Breast epithelium (tissue), 3 donors: ENCODE measurements around the gene MYO3B.

Experiments
- CTCF ChIP-seq, 3 donors: fragments of 450-650 bp; IDR thresholded peaks; one replicate each; pipeline ENCODE4 v1.5.1; 2016 to 2017; ENCODE audit warnings: antibody characterized with exemption in 3 of 3, mild to moderate bottlenecking in 3 of 3, moderate library complexity in 3 of 3
- POLR2A ChIP-seq: fragments of 450-650 bp; IDR thresholded peaks from one replicate; pipeline ENCODE4 v1.6.1; 2016; ENCODE audit warnings: antibody characterized with exemption, mild to moderate bottlenecking, moderate library complexity

- TF ChIP-seq CTCF (IDR thresholded peaks at IDR 0.05) = no peak
- TF ChIP-seq POLR2A = no peak
Measured at GRCh38 chr2:170492010-170492409, 314.1 kb downstream of the MYO3B start.
